K562 (cell line): ENCODE measurements around the gene ELL3. TPM values are rescaled to one million over a fixed set of nuclear protein-coding genes. Genes with fewer than 3 reads are reported as not detected.
A peak's percentile ranks its signal among the peaks of the same experiment; 100 is the strongest.

Experiments
- ADNP ChIP-seq: fragments of 200-800 bp; sonication (Bioruptor generic); IDR thresholded peaks from 2 replicates; pipeline ENCODE4 v1.6.1; 2016; ENCODE audit warnings: missing genetic modification characterization, missing compliant biosample characterization
- ARID4B ChIP-seq: sonication (generic); formaldehyde crosslinking; IDR thresholded peaks from 2 replicates; pipeline ENCODE4 v1.8.0; 2022; ENCODE audit warnings: mild to moderate bottlenecking, missing genetic modification reagents
- BCOR ChIP-seq: fragments of 450-650 bp; IDR thresholded peaks from 2 replicates; pipeline ENCODE4 v1.6.1; 2016
- BHLHE40 ChIP-seq: IDR thresholded peaks from 2 replicates; pipeline ENCODE4 v1.6.1; 2011; ENCODE audit warnings: low read length, improper control_type of control experiment
- CBFA2T3 ChIP-seq: fragments of 450-650 bp; IDR thresholded peaks from 2 replicates; pipeline ENCODE4 v1.6.1; 2017
- CBX5 ChIP-seq: IDR thresholded peaks from 2 replicates; pipeline ENCODE4 v1.6.1; 2014; ENCODE audit warnings: low read depth, borderline replicate concordance
- EP400 ChIP-seq: fragments of 450-650 bp; IDR thresholded peaks from 2 replicates; pipeline ENCODE4 v1.6.1; 2017; ENCODE audit warnings: antibody characterized with exemption, mild to moderate bottlenecking, moderate library complexity
- HBP1 ChIP-seq: fragments of 450-650 bp; formaldehyde crosslinking; IDR thresholded peaks from 2 replicates; pipeline ENCODE4 v1.4.0; 2022; ENCODE audit warnings: missing genetic modification characterization
- HIVEP1 ChIP-seq: fragments of 250-450 bp; sonication (Bioruptor Pico); IDR thresholded peaks from 2 replicates; pipeline ENCODE4 v1.4.0; 2020; ENCODE audit warnings: mild to moderate bottlenecking
- KLF16 ChIP-seq: IDR thresholded peaks from 2 replicates; pipeline ENCODE4 v1.6.1; 2016; ENCODE audit warnings: antibody characterized with exemption
- NCOA2 ChIP-seq, 2 experiments: fragments of 450-650 bp; IDR thresholded peaks; 2 replicates each; pipeline ENCODE4 v1.6.1; 2018; ENCODE audit warnings: mild to moderate bottlenecking in 2 of 2, moderate library complexity in 1 of 2; ENCODE audit not compliant: partially characterized antibody in 2 of 2
- NCOA4 ChIP-seq: fragments of 450-650 bp; IDR thresholded peaks from 2 replicates; pipeline ENCODE4 v1.6.1; 2018; ENCODE audit warnings: mild to moderate bottlenecking; ENCODE audit not compliant: partially characterized antibody
- NFYB ChIP-seq: IDR thresholded peaks from 2 replicates; pipeline ENCODE4 v1.6.1; 2011; ENCODE audit warnings: mild to moderate bottlenecking, moderate library complexity; ENCODE audit not compliant: insufficient read length; ENCODE audit errors: extremely low read depth
- NR0B1 ChIP-seq: fragments of 450-650 bp; IDR thresholded peaks from one replicate; pipeline ENCODE4 v1.6.1; 2018; ENCODE audit warnings: mild to moderate bottlenecking, moderate library complexity; ENCODE audit not compliant: partially characterized antibody
- POLR2H ChIP-seq: IDR thresholded peaks from 2 replicates; pipeline ENCODE4 v1.6.1; 2016; ENCODE audit warnings: missing genetic modification characterization, low read depth, mild to moderate bottlenecking, control low read depth, missing compliant biosample characterization, moderate library complexity
- RAD51 ChIP-seq: fragments of 450-650 bp; IDR thresholded peaks from 2 replicates; pipeline ENCODE4 v1.7.1; 2016; ENCODE audit warnings: low read depth, mild to moderate bottlenecking, borderline replicate concordance
- RFX1 ChIP-seq: fragments of 450-650 bp; IDR thresholded peaks from 2 replicates; pipeline ENCODE4 v1.6.1; 2016; ENCODE audit warnings: mild to moderate bottlenecking, moderate library complexity
- SLC30A9 ChIP-seq: fragments of 250-450 bp; sonication (Bioruptor Pico); IDR thresholded peaks from 2 replicates; pipeline ENCODE4 v1.8.0; 2022; ENCODE audit warnings: mild to moderate bottlenecking, moderate library complexity
- SRSF9 ChIP-seq: fragments of 200-400 bp; formaldehyde crosslinking; IDR thresholded peaks from 2 replicates; pipeline ENCODE4 v1.6.1; 2017; ENCODE audit warnings: low read depth, low read length, borderline replicate concordance
- ZFP36 ChIP-seq: fragments of 150-350 bp; IDR thresholded peaks from 2 replicates; pipeline ENCODE4 v1.6.1; 2018; ENCODE audit warnings: low read length, low read depth; ENCODE audit not compliant: partially characterized antibody
- ZNF507 ChIP-seq: conservative IDR thresholded peaks from 2 replicates; pipeline ENCODE4 v1.6.1; 2017; ENCODE audit warnings: missing genetic modification characterization, missing compliant biosample characterization
- ZNF668 ChIP-seq: fragments of 250-450 bp; sonication (Bioruptor Pico); IDR thresholded peaks from 2 replicates; pipeline ENCODE4 v1.8.0; 2022; ENCODE audit warnings: mild to moderate bottlenecking, inconsistent platforms
- polyA plus RNA-seq, 8 experiments: library from polyadenylated mRNA; depleted of rRNA in 4 of 8; stranded (reverse) in 5 of 8; unstranded in 3 of 8; fragments of >200 nt; fragmentation: Nextera tagmentation in 2 of 8; fragmentation: Illumina TruSeq in 1 of 8; extraction: Ambion mirVana in 2 of 8; extraction: Trizol in 1 of 8; gene quantifications; 2 replicates each; pipeline versions ENCODE4 v1.2.1 to v1.2.3, GENCODE V29; 2011 to 2014; ENCODE audit warnings: inconsistent platforms in 1 of 8, missing spikeins in 1 of 8
- total RNA-seq, 7 experiments: library from RNA; depleted of rRNA in 6 of 7; stranded (reverse); fragments of >200 nt in 6 of 7; fragmentation: Illumina TruSeq in 2 of 7; extraction: Trizol in 2 of 7; gene quantifications; 2 replicates each; pipeline versions ENCODE4 v1.2.1 to v1.2.3, GENCODE V29; 2011 to 2021; ENCODE audit warnings: low replicate concordance in 1 of 7

The ELL3 gene
- total and polyA plus RNA-seq, 9 of the 15 experiments (the other 6 are each of a cell fraction or from before 2014, with no cell fraction given): 0.80 to 5.2 (median 2.6) TPM

- TF ChIP-seq ARID4B (CRISPR knock-in tag) (peak; percentile 66), HBP1 (peak; percentile 69; the same call in 1 of the 2 replicates), POLR2H (tag) (peak; percentile 36; the same call in 1 of the 2 replicates), KLF16 (no peak), HIVEP1 (CRISPR knock-in tag) (no peak), ZNF507 (tag) (no peak), EP400 (peak; percentile 96), BHLHE40 (peak; percentile 20; the same call in 1 of the 2 replicates), NCOA2 (IDR thresholded peaks at IDR 0.05; ENCODE audit: partially characterized antibody in 2 of 2) (no peak), SRSF9 (no peak), CBX5 (no peak), RFX1 (no peak), NCOA4 (no peak), ZFP36 (no peak), SLC30A9 (no peak), ZNF668 (CRISPR knock-in tag) (no peak), RAD51 (no peak), CBFA2T3 (no peak), BCOR (no peak; the same call in 1 of the 2 replicates), ADNP (tag) (no peak), NR0B1 (no peak), NFYB (no peak)
These were observed 23.7 kb upstream of the ELL3 start, which contains the start of gene HYPK (continued) for GRCh38 chr15:43800286-43801141.
